RWPE2 (cell line): ENCODE data around the gene ITSN1.

Experiments
- ATAC-seq: fragments of 200-7000 bp; cut with Tn5 transposase; 3 replicates; pipeline ENCODE4 v1.9.1; 2021; ENCODE audit warnings: low read depth
- DNase-seq: peaks from one replicate; pipeline ENCODE4 v3.0.0-alpha.2; 2020; ENCODE audit warnings: low spot score
- H3K27ac ChIP-seq: fragments of 450-650 bp; 2 replicates; pipeline ENCODE4 v1.5.1; 2017; ENCODE audit warnings: mild to moderate bottlenecking; ENCODE audit not compliant: poor library complexity, severe bottlenecking
- H3K27me3 ChIP-seq: fragments of 250-450 bp; sonication (Bioruptor Pico); 2 replicates; pipeline ENCODE4 v1.5.1; 2021; ENCODE audit warnings: mild to moderate bottlenecking, moderate library complexity; ENCODE audit not compliant: insufficient read depth, poor library complexity, severe bottlenecking
- H3K36me3 ChIP-seq: fragments of 250-450 bp; sonication (Bioruptor Pico); 2 replicates; pipeline ENCODE4 v1.5.1; 2020; ENCODE audit warnings: low read depth, mild to moderate bottlenecking, moderate library complexity
- H3K4me1 ChIP-seq: fragments of 250-450 bp; sonication (Bioruptor Pico); 2 replicates; pipeline ENCODE4 v1.5.1; 2021; ENCODE audit warnings: mild to moderate bottlenecking, moderate library complexity; ENCODE audit not compliant: insufficient read depth, poor library complexity, severe bottlenecking
- H3K4me3 ChIP-seq: fragments of 250-450 bp; sonication (Bioruptor Pico); 2 replicates; pipeline ENCODE4 v1.5.1; 2021; ENCODE audit warnings: mild to moderate bottlenecking, moderate library complexity; ENCODE audit not compliant: severe bottlenecking
- H3K9me3 ChIP-seq: fragments of 250-450 bp; sonication (Bioruptor Pico); 2 replicates; pipeline ENCODE4 v1.5.1; 2021; ENCODE audit warnings: mild to moderate bottlenecking, moderate library complexity; ENCODE audit not compliant: severe bottlenecking
- TF ChIP-seq, protein P1 (sequence below): fragments of 450-650 bp; IDR thresholded peaks from one replicate; pipeline ENCODE4 v1.5.1; 2017; ENCODE audit warnings: mild to moderate bottlenecking, moderate library complexity; ENCODE audit not compliant: poor library complexity, severe bottlenecking

The ITSN1 gene

GRCh38 chr21:33677450-33677849 is 35.1 kb downstream of the ITSN1 start:
- TF ChIP-seq, protein P1, sequence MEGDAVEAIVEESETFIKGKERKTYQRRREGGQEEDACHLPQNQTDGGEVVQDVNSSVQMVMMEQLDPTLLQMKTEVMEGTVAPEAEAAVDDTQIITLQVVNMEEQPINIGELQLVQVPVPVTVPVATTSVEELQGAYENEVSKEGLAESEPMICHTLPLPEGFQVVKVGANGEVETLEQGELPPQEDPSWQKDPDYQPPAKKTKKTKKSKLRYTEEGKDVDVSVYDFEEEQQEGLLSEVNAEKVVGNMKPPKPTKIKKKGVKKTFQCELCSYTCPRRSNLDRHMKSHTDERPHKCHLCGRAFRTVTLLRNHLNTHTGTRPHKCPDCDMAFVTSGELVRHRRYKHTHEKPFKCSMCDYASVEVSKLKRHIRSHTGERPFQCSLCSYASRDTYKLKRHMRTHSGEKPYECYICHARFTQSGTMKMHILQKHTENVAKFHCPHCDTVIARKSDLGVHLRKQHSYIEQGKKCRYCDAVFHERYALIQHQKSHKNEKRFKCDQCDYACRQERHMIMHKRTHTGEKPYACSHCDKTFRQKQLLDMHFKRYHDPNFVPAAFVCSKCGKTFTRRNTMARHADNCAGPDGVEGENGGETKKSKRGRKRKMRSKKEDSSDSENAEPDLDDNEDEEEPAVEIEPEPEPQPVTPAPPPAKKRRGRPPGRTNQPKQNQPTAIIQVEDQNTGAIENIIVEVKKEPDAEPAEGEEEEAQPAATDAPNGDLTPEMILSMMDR, result no peak
- peaks cover 15% of the 10 kb centered on the region for H3K4me1 ChIP-seq
- no peaks in the 10 kb centered on the region for H3K9me3 ChIP-seq
- no peaks in the 10 kb centered on the region for H3K27me3 ChIP-seq
- no peak for DNase-seq
- no peak for ATAC-seq
- no peaks in the 10 kb centered on the region for H3K36me3 ChIP-seq
- no peak overlapping the region for H3K27ac ChIP-seq
- no peak overlapping the region for H3K4me3 ChIP-seq

GRCh38 chr21:33680870-33681269 is 38.6 kb downstream of the ITSN1 start:
- DNase-seq (no peak), ATAC-seq (no peak)
- H3K36me3 ChIP-seq, result no peaks in the 10 kb centered on the region
- H3K27me3 ChIP-seq, result no peaks in the 10 kb centered on the region
- no peak overlapping the region for H3K27ac ChIP-seq
- TF ChIP-seq, protein P1, result no peak
- H3K4me3 ChIP-seq, result no peak overlapping the region
- peaks cover 45% of the 10 kb centered on the region for H3K4me1 ChIP-seq
- H3K9me3 ChIP-seq, result no peaks in the 10 kb centered on the region

- H3K27ac ChIP-seq, result peak overlapping the region; percentile 94
- no peak overlapping the region for H3K4me3 ChIP-seq
- ATAC-seq (peak; percentile 93), DNase-seq (no peak)
- TF ChIP-seq, protein P1, result no peak
- peaks cover 54% of the 10 kb centered on the region for H3K4me1 ChIP-seq
- no peaks in the 10 kb centered on the region for H3K36me3 ChIP-seq
- no peaks in the 10 kb centered on the region for H3K9me3 ChIP-seq
- no peaks in the 10 kb centered on the region for H3K27me3 ChIP-seq
These were observed 40.8 kb downstream of the ITSN1 start for GRCh38 chr21:33682992-33683627.

GRCh38 chr21:33684068-33684467 is 41.8 kb downstream of the ITSN1 start:
- Histone ChIP-seq H3K9me3 (no peaks in the 10 kb centered on the region), H3K4me1 (peaks cover 44% of the 10 kb centered on the region), H3K4me3 (no peak overlapping the region), H3K36me3 (no peaks in the 10 kb centered on the region), H3K27me3 (no peaks in the 10 kb centered on the region), H3K27ac (peak overlapping the region; percentile 94)
- DNase-seq (no peak), ATAC-seq (no peak)
- TF ChIP-seq, protein P1, result no peak

DNA sequence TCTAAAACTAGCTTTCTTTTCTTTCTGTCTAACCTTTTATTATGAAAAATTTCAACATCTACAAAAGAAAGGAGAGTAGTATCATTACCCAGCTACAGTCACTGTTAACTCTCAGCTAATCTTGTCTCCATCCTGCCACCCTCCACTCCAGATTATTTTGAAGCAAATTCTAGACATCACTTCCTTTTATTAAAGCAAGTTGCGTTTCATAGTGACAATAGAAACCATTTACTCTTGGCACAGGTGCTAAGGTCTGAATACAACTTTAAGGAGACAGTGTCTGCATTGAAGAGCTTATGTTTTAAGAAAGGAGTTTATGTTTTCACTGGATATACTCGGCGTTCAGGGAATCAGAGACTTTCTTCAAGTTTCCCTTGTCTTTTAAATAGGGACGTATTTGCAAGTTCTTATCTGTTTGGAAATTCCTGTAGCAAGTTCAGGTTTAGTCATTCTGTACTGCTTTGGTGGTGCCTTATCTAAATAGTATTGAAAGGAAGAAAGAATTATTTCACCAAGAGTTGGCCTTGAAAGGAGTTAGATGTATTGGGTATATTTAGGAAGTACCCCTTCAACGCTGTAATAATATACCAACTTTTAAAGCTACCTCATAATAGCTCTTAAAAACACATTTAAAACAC is 42.7 kb downstream of the ITSN1 start:
- no peaks in the 10 kb centered on the region for H3K36me3 ChIP-seq
- peak overlapping the region; percentile 94 for H3K27ac ChIP-seq
- no peak overlapping the region for H3K4me3 ChIP-seq
- TF ChIP-seq, protein P1, result no peak
- no peaks in the 10 kb centered on the region for H3K9me3 ChIP-seq
- H3K27me3 ChIP-seq, result no peaks in the 10 kb centered on the region
- no peak for DNase-seq
- peaks cover 41% of the 10 kb centered on the region for H3K4me1 ChIP-seq
- ATAC-seq, result no peak
